Stimulated activated naive CD4-positive, alpha-beta T cell treated with Interleukin-2 at 50 U/mL for 16 hours (primary cell): ENCODE results near the gene ESPNL.
A peak's percentile ranks its signal among the peaks of the same experiment; 100 is the strongest.
"Not testable (repeated sequence)": the region's sequence is repeated elsewhere in the genome, so short reads cannot be mapped to it uniquely, and the experiment has no call there.

Source experiments
- DNase-seq: peaks from one replicate; lab custom pipeline; 2025; lab: John Stamatoyannopoulos, UW

ESPNL gene

GRCh38 chr2:238100049-238100820 lies at the start of gene ESPNL:
TSS of gene ESPNL (plus strand) at chr2:238100340. CDS start at chr2:238100420, 80 bp downstream.
- DNase-seq, result no peak

- no peak for DNase-seq
These were observed 46.9 kb upstream of the ESPNL start for GRCh38 chr2:238053191-238053776.

GRCh38 chr2:238055841-238056240 lies 44.3 kb upstream of the ESPNL start:
- DNase-seq, result no peak

GRCh38 chr2:238057696-238058575 lies 42.2 kb upstream of the ESPNL start:
- not testable (repeated sequence) for DNase-seq

- no peak for DNase-seq
These were observed 40.6 kb upstream of the ESPNL start for GRCh38 chr2:238059505-238059904.

- no peak for DNase-seq
These were observed 40.0 kb upstream of the ESPNL start for GRCh38 chr2:238060096-238060541.

GRCh38 chr2:238060542-238061314 lies 39.4 kb upstream of the ESPNL start, which contains the start of gene SCLY:
TSS of gene SCLY (plus strand) at chr2:238061001. CDS start at chr2:238061055, 54 bp downstream.
- DNase-seq, result peak; percentile 96

- no peak for DNase-seq
These were observed 38.6 kb upstream of the ESPNL start for GRCh38 chr2:238061315-238062202.

GRCh38 chr2:238063414-238064189 lies 36.5 kb upstream of the ESPNL start:
- no peak for DNase-seq

- DNase-seq, result no peak
These were observed 35.8 kb upstream of the ESPNL start for GRCh38 chr2:238064376-238064775.

- DNase-seq, result no peak
These were observed 34.9 kb upstream of the ESPNL start for GRCh38 chr2:238065071-238065846.

- DNase-seq, result no peak
These were observed 33.9 kb upstream of the ESPNL start for GRCh38 chr2:238066218-238066617.

GRCh38 chr2:238066718-238067117 lies 33.4 kb upstream of the ESPNL start:
- peak; percentile 21 for DNase-seq

- DNase-seq, result no peak
These were observed 32.2 kb upstream of the ESPNL start for GRCh38 chr2:238067939-238068338.

GRCh38 chr2:238069021-238069709 lies 31.0 kb upstream of the ESPNL start:
- no peak for DNase-seq

- DNase-seq, result no peak
These were observed 30.3 kb upstream of the ESPNL start for GRCh38 chr2:238069877-238070276.

- no peak for DNase-seq
These were observed 24.7 kb upstream of the ESPNL start for GRCh38 chr2:238075397-238075796.

- DNase-seq, result no peak
These were observed 22.8 kb upstream of the ESPNL start for GRCh38 chr2:238077292-238077691.
